H1 (cell line): ENCODE data around the gene SPOCK3. TPM values are rescaled to one million over a fixed set of nuclear protein-coding genes. Genes with fewer than 3 reads are reported as not detected.

Experiments used
- EGR1 ChIP-seq: IDR thresholded peaks from 2 replicates; pipeline ENCODE4 v1.6.1; 2011; ENCODE audit warnings: low read depth, low read length, borderline replicate concordance
- RBBP5 ChIP-seq: IDR thresholded peaks from 2 replicates; pipeline ENCODE4 v1.7.1; 2012; ENCODE audit warnings: low read depth, mild to moderate bottlenecking, inconsistent platforms, low read length, moderate library complexity, borderline replicate concordance
- RNF2 ChIP-seq: fragments of 200-900, 300-1000 bp; sonication (generic); IDR thresholded peaks from 2 replicates; pipeline ENCODE4 v1.7.1; 2016; ENCODE audit warnings: borderline replicate concordance, low read depth, mild to moderate bottlenecking, antibody characterized with exemption, low read length; ENCODE audit not compliant: poor library complexity, severe bottlenecking; ENCODE audit errors: missing control alignments
- SP1 ChIP-seq: IDR thresholded peaks from 2 replicates; pipeline ENCODE4 v1.6.1; 2011; ENCODE audit warnings: low read depth, low read length
- polyA plus RNA-seq, 7 experiments: library from polyadenylated mRNA; depleted of rRNA in 3 of 7; stranded (reverse) in 5 of 7; unstranded in 2 of 7; fragments of >200 nt in 5 of 7; fragments of 200-250 nt in 2 of 7; gene quantifications; 1 replicate in 5 of 7; 2 replicates in 1 of 7; 4 replicates in 1 of 7; pipeline versions ENCODE4 v1.2.1 to v1.2.3, GENCODE V29; 2011 to 2013; ENCODE audit warnings: missing spikeins in 2 of 7, mixed read lengths in 2 of 7
- total RNA-seq: library from RNA; stranded (reverse); fragmentation: NEBNext Ultra II Directional; extraction: Animal tissue kit (Norgen Biotek cat#: 25700); gene quantifications from 2 replicates; pipeline ENCODE4 v1.2.1, GENCODE V29; 2021
- TF ChIP-seq, protein P1 (sequence below): IDR thresholded peaks from 2 replicates; pipeline ENCODE4 v1.6.1; 2012; ENCODE audit warnings: inconsistent platforms

SPOCK3 gene
- total and polyA plus RNA-seq, 2 of the 8 experiments (the other 6 are each of a cell fraction or from before 2014, with no cell fraction given), result 0.14 to 0.60 TPM

DNA sequence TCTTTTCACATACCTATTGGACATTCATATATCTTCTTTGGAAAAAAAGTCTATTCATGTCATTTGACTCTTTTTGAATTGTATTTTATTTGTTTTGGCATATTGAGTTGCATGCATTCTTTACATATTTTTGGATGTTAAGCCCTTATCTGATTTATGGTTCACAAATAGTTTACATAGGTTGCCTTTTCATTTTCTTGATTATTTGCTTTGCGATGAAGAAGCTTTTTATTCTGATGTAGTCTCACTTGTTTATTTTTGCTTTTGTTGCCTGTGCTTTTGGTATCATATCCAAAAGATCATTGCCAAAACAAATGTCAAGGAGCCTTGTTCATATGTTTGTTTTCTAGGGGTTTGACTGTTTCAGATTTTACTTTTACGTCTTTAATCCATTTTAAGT, 43.9 kb downstream of the SPOCK3 start (continued):
- TF ChIP-seq, protein P1, sequence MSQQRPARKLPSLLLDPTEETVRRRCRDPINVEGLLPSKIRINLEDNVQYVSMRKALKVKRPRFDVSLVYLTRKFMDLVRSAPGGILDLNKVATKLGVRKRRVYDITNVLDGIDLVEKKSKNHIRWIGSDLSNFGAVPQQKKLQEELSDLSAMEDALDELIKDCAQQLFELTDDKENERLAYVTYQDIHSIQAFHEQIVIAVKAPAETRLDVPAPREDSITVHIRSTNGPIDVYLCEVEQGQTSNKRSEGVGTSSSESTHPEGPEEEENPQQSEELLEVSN, result no peak
- no peak for TF ChIP-seq SP1
- TF ChIP-seq RBBP5, result no peak
- no peak for TF ChIP-seq RNF2
- no peak for TF ChIP-seq EGR1
